ENCODE data around the gene GNAT1.
"Not testable (repeated sequence)": the region's sequence is repeated elsewhere in the genome, so short reads cannot be mapped to it uniquely, and the experiment has no call there.

The GNAT1 gene

GRCh38 chr3:50202353-50203112, 11.1 kb downstream of the GNAT1 start:
- DNase-seq (ENCODE audit: low read depth in 2 of 2), result no peak

GRCh38 chr3:50203113-50203808, 11.9 kb downstream of the GNAT1 start:
- no peak for DNase-seq (ENCODE audit: low read depth in 2 of 2)

DNA sequence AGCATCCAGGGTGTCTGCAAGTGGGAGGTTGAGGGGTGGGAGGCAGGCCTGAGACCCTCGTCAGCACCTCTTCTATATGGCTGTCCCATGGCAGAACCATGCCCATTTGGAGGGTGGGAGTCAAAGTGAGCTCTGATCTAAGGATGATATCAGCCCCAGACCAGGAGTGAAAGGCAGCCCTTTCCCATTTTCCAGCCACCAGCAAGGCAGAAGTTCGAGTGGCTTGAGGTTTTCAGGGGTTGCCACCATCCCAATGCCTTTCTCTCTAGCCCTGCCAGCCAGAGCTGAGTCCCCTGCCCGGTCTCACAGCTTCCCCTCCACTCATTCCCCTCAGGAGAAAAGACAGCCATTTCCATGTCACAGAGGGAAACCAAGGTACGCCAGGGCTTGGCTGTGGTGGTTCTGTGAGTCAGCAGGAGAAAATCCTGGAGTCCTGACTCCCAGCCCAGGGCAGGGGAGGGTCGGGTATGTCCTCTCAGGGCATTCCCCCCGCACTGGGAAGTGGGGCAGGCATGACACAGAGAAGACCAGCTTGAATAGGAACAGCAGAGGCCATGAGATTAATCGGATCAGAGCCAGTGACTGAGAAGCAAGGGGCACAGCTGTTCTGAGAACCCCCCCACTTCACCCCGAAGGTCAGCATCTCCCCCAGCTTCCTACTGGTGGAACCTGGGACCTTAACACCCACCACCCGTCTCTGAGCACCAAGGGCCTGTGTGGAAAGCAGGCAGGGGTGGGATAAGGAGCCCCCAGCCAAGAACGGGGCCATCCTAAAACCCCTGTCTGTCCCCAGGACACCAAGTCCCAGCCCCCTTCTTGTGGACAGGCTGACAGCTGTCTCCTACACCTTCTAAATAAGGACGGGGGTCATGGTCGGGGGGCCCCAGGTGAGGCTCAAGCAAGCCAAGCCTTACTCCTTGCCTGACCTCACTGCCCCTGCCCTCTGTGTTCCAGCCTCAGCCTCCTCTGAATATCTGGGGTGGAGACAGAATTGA, 12.7 kb downstream of the GNAT1 start:
- no peak for DNase-seq (ENCODE audit: low read depth in 2 of 2)

- DNase-seq (ENCODE audit: low read depth in 2 of 2), result no peak
These were observed 13.5 kb downstream of the GNAT1 start, which contains the start of gene SLC38A3 for GRCh38 chr3:50204804-50205412. TSS of gene SLC38A3 (plus strand) at chr3:50205271. CDS start at chr3:50214200, 8,929 bp downstream.

DNA sequence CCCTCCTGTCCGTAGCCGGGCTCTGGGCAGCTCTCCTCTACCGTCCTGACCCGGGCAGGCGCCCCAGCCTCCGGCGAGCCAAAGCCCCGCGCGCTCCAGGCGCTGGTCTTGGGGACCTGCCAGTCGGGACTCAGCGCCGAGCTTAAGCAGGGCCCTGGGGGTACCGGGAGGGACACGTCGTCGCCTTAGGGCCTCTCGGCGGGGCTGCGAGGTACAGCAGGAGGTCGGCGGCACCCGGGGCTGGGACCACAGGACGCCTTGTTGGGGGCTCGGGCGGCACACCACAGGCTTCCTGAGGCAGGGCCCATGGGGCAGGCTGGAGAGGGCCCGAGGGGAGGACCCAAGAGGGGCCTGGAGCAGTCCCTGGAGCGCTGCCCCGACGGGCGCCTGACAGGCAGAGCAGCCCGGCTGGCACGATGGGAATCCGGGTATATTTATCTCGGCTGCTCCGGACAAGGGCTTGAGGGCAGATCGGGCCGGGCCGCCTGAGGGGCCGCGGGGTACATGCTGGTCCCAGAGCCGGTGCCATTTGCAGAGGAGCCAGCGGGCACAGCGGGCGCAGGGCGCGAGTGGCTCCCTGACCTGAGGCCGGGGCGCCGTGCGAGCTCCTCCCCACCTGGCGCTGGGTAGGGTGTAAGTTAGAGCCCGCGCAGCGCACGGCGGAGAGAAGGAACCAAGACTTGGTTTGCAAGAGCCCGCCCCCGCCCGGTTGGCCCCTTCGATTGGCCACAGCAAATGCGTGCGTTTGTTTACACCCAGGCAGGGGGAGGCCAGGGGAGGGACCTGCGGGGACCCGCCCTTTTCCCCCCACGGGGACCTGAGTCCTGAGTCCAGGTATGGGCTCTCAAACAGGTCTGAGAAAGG, 14.2 kb downstream of the GNAT1 start:
- DNase-seq (ENCODE audit: low read depth in 2 of 2), result peak in 1 of 2 donors; percentile 21

GRCh38 chr3:50207359-50208042, 16.1 kb downstream of the GNAT1 start:
- DNase-seq (ENCODE audit: low read depth in 2 of 2), result no peak

DNA sequence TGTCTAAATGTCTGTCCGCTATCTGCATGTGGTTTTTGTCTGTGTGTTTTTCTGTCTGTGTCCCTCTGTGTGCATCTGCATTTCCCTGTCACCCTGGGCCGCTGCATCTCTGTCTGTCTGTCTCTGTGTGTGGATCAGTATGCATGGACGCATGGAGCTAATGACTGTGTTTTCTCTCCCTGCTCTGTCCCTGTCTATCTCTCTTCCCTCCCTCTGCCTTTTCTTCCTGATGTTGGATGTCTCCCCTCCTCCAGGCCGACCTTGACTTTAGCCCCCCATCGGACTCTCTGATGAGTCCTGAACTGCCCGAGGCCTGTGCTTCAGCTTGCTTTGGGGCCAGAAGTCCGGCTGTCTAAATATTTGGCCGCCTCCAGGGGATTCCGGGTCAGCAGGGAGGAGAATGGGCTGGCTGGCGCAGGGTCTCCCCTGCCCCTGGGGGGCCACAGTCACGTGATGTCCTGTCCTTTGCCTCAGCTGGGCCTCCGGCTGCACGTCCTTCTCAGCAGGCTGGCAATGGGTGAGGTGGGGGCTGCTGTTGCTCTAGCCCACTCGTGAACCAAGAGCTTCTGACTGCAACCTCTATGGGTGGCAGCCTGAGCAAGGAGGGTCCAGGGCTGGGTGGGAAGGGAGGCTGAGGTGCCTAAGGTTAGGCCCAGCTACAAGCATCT, 17.4 kb downstream of the GNAT1 start:
- no peak for DNase-seq (ENCODE audit: low read depth in 2 of 2)

GRCh38 chr3:50210176-50210509, 18.7 kb downstream of the GNAT1 start:
- DNase-seq (ENCODE audit: low read depth in 2 of 2), result no peak

GRCh38 chr3:50210510-50211367, 19.3 kb downstream of the GNAT1 start:
- no peak for DNase-seq (ENCODE audit: low read depth in 2 of 2)

GRCh38 chr3:50211368-50211717, 19.9 kb downstream of the GNAT1 start:
- not testable (repeated sequence) for DNase-seq (ENCODE audit: low read depth in 2 of 2)

DNA sequence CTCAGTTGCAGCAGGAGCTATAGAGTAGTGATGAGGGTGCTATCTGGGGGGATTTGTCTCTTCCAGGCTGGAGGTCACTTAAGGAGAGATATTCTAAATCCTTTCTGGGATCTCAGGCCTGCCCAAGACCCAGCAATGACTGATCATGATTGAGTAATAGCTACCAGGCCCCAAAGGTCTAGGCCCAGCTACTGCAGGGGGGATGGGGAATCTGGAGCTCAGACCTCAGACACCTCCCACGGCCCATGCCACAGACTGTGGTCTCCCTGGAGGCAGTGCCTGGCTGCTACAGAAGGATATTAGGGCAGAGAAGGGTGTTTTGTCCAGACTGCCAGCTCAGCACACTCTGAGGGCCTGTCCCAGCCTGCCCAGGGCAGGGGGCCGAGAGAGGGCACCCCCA, 20.5 kb downstream of the GNAT1 start:
- peak in 1 of 2 donors; percentile 26 for DNase-seq (ENCODE audit: low read depth in 2 of 2)

DNA sequence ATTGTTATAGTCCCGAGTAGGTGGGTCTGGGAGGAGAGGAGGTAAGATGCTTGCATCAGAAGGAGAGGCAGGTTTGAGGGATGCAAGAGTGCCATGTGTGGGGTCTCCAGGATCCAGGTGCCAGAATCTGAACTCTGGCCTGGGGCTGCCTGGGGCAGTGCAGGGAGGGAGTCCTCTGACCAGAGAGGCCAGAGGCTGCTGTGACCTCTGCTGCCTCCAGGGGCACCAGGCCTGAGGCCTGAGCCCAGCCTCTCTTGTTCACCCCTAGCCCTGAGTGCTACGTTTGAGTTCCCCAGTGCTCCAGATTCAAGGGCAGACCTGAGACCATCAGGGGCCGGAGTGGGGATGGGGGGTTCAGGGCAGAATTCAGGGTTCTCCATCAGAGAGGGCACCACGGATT, 21.1 kb downstream of the GNAT1 start:
- DNase-seq (ENCODE audit: low read depth in 2 of 2), result no peak

DNA sequence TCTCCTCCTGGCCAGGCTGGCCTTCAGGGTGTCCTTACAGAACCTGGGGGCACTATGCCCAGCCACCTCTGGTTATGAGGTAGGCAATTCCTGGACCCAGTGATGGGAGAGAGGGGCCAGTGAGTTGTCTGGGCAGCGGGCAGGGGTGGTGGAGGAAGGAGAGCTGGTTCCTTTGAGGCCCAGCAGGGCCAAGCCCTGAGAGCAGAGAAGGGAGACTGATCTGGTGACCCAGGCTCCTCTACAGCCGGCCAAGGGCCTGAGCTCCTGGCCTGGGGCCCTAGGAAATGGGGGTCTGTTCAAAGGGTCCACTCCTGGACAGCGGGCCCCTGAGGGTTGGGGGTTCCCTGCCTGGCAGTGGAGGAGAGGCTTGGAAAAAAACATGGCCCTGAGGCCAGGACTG, 21.6 kb downstream of the GNAT1 start:
- no peak for DNase-seq (ENCODE audit: low read depth in 2 of 2)

DNA sequence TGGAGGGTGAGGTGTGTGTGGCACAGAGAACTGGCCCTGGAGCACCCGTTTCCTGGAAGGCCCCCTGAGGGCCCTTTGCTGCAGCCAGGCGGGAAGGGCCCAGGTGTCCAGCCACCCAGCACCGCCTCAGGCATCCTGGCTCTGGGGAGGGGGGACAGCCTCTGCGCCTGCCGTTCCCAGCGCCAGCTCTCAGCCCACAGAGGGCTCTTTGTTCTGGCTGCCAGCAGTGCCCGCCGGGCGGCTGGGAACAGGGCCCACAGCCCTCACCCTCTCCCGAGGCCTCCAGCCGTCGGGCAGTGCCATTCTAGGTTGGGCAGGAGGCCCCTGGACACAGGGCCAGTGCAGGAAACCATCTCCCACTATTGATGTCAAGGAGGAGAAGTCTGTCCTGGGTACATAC, 22.0 kb downstream of the GNAT1 start:
- no peak for DNase-seq (ENCODE audit: low read depth in 2 of 2)

- DNase-seq (ENCODE audit: low read depth in 2 of 2), result no peak
These were observed 23.4 kb downstream of the GNAT1 start for GRCh38 chr3:50214824-50215223.

DNA sequence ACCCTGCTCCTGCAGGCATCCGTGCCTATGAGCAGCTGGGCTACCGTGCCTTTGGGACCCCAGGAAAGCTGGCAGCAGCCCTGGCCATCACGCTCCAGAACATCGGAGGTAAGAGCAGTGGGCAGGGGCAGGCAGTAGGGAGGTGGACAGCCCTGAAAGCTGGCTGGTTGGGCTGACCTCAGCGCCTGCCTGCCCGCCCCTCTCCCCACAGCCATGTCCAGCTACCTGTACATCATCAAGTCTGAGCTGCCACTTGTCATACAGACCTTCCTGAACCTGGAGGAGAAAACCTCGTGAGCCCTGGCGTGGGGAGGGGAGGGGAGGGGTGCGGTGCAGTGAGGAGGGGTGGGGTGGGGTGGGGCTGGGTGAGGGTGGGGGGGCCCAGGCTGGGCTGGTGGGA, 24.1 kb downstream of the GNAT1 start:
- no peak for DNase-seq (ENCODE audit: low read depth in 2 of 2)

- no peak for DNase-seq (ENCODE audit: low read depth in 2 of 2)
These were observed 26.3 kb downstream of the GNAT1 start for GRCh38 chr3:50217681-50218080.

DNA sequence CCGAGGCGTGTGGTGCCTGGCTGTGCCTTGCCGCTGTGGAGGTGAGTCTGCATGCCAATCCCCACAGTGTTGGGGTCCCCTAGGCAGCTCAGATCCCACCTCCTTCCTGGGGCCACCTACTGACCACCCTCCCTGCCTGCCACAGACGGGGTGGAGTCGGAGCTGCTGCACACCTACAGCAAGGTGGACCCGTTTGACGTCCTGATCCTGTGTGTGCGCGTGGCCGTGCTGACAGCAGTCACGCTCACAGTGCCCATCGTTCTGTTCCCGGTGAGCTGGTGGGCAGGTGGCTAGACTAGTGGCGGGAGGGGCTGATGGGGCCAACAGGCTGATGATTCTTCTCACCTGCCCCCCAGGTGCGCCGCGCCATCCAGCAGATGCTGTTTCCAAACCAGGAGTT, 27.0 kb downstream of the GNAT1 start:
- DNase-seq (ENCODE audit: low read depth in 2 of 2), result no peak

DNA sequence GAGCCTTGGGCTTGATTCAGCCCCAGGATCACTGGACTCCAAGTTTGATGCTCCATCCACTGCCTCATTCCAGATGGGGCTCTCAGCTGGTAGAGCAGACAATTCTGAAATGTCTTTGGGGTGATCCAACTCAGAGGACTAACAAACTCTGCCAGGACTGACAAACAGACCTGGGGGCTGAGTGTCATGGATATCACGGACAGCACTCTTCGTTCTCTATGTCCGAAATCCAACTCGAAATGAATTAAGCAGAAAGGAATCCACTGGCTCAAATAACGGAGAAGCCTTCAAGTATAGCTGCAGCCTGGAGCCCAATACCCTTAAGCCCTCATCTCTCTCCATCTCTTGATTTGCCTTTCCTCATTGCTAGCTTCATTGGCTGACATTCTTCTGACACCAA, 27.9 kb downstream of the GNAT1 start:
- no peak for DNase-seq (ENCODE audit: low read depth in 2 of 2)

Measured in stimulated activated CD4-positive, alpha-beta T cell treated with anti-CD3 and anti-CD28 coated beads, Interleukin-4, amount 100 ng/mL, for 48 hours (primary cell).